A673 (cell line): Measurements from ENCODE around the gene ANKS1B. TPM values are rescaled to one million over a fixed set of nuclear protein-coding genes. Genes with fewer than 3 reads are reported as not detected.

Experiments
- BruUV-seq: library from RNA; stranded (reverse); fragments of 400-500 nt; replicated peaks from 2 replicates; lab custom pipeline; 2021; lab: Mats Ljungman, UMichigan
- CTCF ChIA-PET: fragments of 300-600 bp; sonication (Branson Sonifier 250); formaldehyde crosslinking; loops from one replicate; lab custom pipeline; 2022; ENCODE audit warnings: antibody characterized with exemption; lab: Charles Lee
- POLR2A ChIA-PET: fragments of 300-600 bp; sonication (Branson Sonifier 250); formaldehyde crosslinking; loops from one replicate; lab custom pipeline; 2022; ENCODE audit warnings: antibody characterized with exemption; ENCODE audit not compliant: low non-redundant PET; lab: Charles Lee
- DNase-seq: peaks from one replicate; pipeline ENCODE4 v3.0.0-alpha.2; 2015; ENCODE audit warnings: low spot score
- H3K27ac ChIP-seq: fragments of 200-600 bp; sonication (generic); 2 replicates; pipeline ENCODE4 v1.5.1; 2016; ENCODE audit warnings: mixed run types, low read depth, mild to moderate bottlenecking, mixed read lengths, antibody characterized with exemption, low read length; ENCODE audit not compliant: poor library complexity, severe bottlenecking
- H3K27me3 ChIP-seq: fragments of 200-600 bp; sonication (generic); replicated peaks from 2 replicates; pipeline ENCODE4 v1.6.1; 2017; ENCODE audit warnings: mixed run types, low read depth, mild to moderate bottlenecking, mixed read lengths, antibody characterized with exemption, low read length; ENCODE audit not compliant: insufficient read depth, poor library complexity
- H3K36me3 ChIP-seq: fragments of 200-600 bp; sonication (generic); 2 replicates; pipeline ENCODE4 v1.6.1; 2016; ENCODE audit warnings: mixed run types, mild to moderate bottlenecking, mixed read lengths, antibody characterized with exemption, low read length; ENCODE audit not compliant: insufficient read depth, poor library complexity, severe bottlenecking
- H3K4me1 ChIP-seq: fragments of 200-600 bp; sonication (generic); 2 replicates; pipeline ENCODE4 v1.6.1; 2017; ENCODE audit warnings: mixed run types, mild to moderate bottlenecking, mixed read lengths, antibody characterized with exemption, low read length; ENCODE audit not compliant: insufficient read depth, poor library complexity, severe bottlenecking
- H3K4me3 ChIP-seq: fragments of 200-600 bp; sonication (generic); 2 replicates; pipeline ENCODE4 v1.5.1; 2016; ENCODE audit warnings: low read depth, mixed run types, mild to moderate bottlenecking, mixed read lengths, low read length; ENCODE audit not compliant: poor library complexity, severe bottlenecking
- H3K9me3 ChIP-seq: fragments of 200-600 bp; sonication (generic); 2 replicates; pipeline ENCODE4 v1.6.1; 2016; ENCODE audit warnings: mixed run types, low read depth, mild to moderate bottlenecking, mixed read lengths, antibody characterized with exemption, low read length; ENCODE audit not compliant: poor library complexity, severe bottlenecking
- CTCF ChIP-seq: fragments of 300-800, 200-600 bp; sonication (generic); conservative IDR thresholded peaks from 2 replicates; pipeline ENCODE4 v1.5.1; 2017; ENCODE audit warnings: low read depth, mild to moderate bottlenecking, antibody characterized with exemption, low read length, moderate library complexity, mixed read lengths
- EZH2 ChIP-seq: fragments of 200-600 bp; sonication (generic); IDR thresholded peaks from 2 replicates; pipeline ENCODE4 v1.6.1; 2017; ENCODE audit warnings: borderline replicate concordance, low read depth, mild to moderate bottlenecking, mixed read lengths, antibody characterized with exemption, low read length; ENCODE audit not compliant: poor library complexity, severe bottlenecking
- intact Hi-C: fragments of 100-400 bp; cut with micrococcal nuclease; formaldehyde crosslinking; loops from one replicate; pipeline ENCODE4 v1.10.0; 2022; ENCODE audit not compliant: unreplicated experiment
- total RNA-seq: library from RNA; stranded (reverse); gene quantifications from 2 replicates; pipeline ENCODE4 v1.2.3, GENCODE V29; 2021

ANKS1B gene
- total RNA-seq, 1 experiment from 2014 or later, result 0.99 TPM

GRCh38 chr12:98830657-98831056 lies 1154.1 kb downstream of the ANKS1B start:
- H3K27me3 ChIP-seq, result no peaks in the 10 kb centered on the region
- no peak overlapping the region for H3K27ac ChIP-seq
- no peak for DNase-seq
- no peaks in the 10 kb centered on the region for H3K4me1 ChIP-seq
- POLR2A ChIA-PET, result no interaction called here
- TF ChIP-seq CTCF, result no peak
- no peak for TF ChIP-seq EZH2
- CTCF ChIA-PET, result no interaction called here
- no peaks in the 10 kb centered on the region for H3K36me3 ChIP-seq
- intact Hi-C loops, result no loop called here
- no TSS peak for BruUV-seq
- H3K9me3 ChIP-seq, result no peaks in the 10 kb centered on the region
- no peak overlapping the region for H3K4me3 ChIP-seq

GRCh38 chr12:98828802-98829600 lies 1155.7 kb downstream of the ANKS1B start:
- ChIA-PET CTCF (no interaction called here), POLR2A (no interaction called here)
- Histone ChIP-seq H3K9me3 (no peaks in the 10 kb centered on the region), H3K36me3 (no peaks in the 10 kb centered on the region), H3K4me3 (no peak overlapping the region), H3K27me3 (no peaks in the 10 kb centered on the region), H3K4me1 (no peaks in the 10 kb centered on the region), H3K27ac (no peak overlapping the region)
- DNase-seq, result no peak
- intact Hi-C loops, result no loop called here
- TF ChIP-seq EZH2 (no peak), CTCF (no peak)
- no TSS peak for BruUV-seq

GRCh38 chr12:98823012-98823411 lies 1161.7 kb downstream of the ANKS1B start:
- TF ChIP-seq EZH2 (no peak), CTCF (no peak)
- H3K36me3 ChIP-seq, result no peaks in the 10 kb centered on the region
- no TSS peak for BruUV-seq
- no peak overlapping the region for H3K27ac ChIP-seq
- no peak overlapping the region for H3K4me3 ChIP-seq
- POLR2A ChIA-PET, result no interaction called here
- H3K4me1 ChIP-seq, result peaks cover 19% of the 10 kb centered on the region
- DNase-seq, result no peak
- H3K9me3 ChIP-seq, result no peaks in the 10 kb centered on the region
- intact Hi-C loops, result no loop called here
- CTCF ChIA-PET, result no interaction called here
- no peaks in the 10 kb centered on the region for H3K27me3 ChIP-seq
